SK-N-SH treated with all-trans-retinoic acid at 6 μM for 48 hours (cell line): ENCODE data around the gene HECTD1.

Experiments
- ARNTL ChIP-seq: fragments of 450-650 bp; formaldehyde crosslinking; IDR thresholded peaks from 2 replicates; pipeline ENCODE4 v1.5.0; 2020; ENCODE audit warnings: low read depth, mild to moderate bottlenecking, moderate library complexity, borderline replicate concordance
- ESRRG ChIP-seq: fragments of 250-450 bp; sonication (Bioruptor Pico); IDR thresholded peaks from 2 replicates; pipeline ENCODE4 v1.6.1; 2021; ENCODE audit warnings: mild to moderate bottlenecking
- PPARA ChIP-seq: fragments of 250-450 bp; sonication (Bioruptor Pico); IDR thresholded peaks from 2 replicates; pipeline ENCODE4 v1.5.0; 2020; ENCODE audit warnings: mild to moderate bottlenecking, borderline replicate concordance
- RARB ChIP-seq: fragments of 250-450 bp; sonication (Bioruptor Pico); IDR thresholded peaks from 2 replicates; pipeline ENCODE4 v1.8.0; 2021; ENCODE audit warnings: mild to moderate bottlenecking, moderate library complexity
- TOX ChIP-seq: fragments of 250-450 bp; sonication (Bioruptor Pico); IDR thresholded peaks from 2 replicates; pipeline ENCODE4 v1.8.0; 2021; ENCODE audit warnings: mild to moderate bottlenecking, moderate library complexity, borderline replicate concordance
- ZFP30 ChIP-seq: fragments of 450-650 bp; formaldehyde crosslinking; IDR thresholded peaks from 2 replicates; pipeline ENCODE4 v1.5.0; 2022; ENCODE audit warnings: mild to moderate bottlenecking, moderate library complexity
- ZNF70 ChIP-seq: fragments of 450-650 bp; formaldehyde crosslinking; IDR thresholded peaks from 2 replicates; pipeline ENCODE4 v1.5.0; 2020; ENCODE audit warnings: mild to moderate bottlenecking, moderate library complexity
- TF ChIP-seq, protein P1 (sequence below): fragments of 250-450 bp; sonication (Bioruptor Pico); IDR thresholded peaks from 2 replicates; pipeline ENCODE4 v1.5.1; 2020; ENCODE audit warnings: low read depth, mild to moderate bottlenecking, moderate library complexity
- TF ChIP-seq, protein P2 (sequence below): fragments of 250-450 bp; sonication (Bioruptor Pico); IDR thresholded peaks from 2 replicates; pipeline ENCODE4 v1.5.0; 2020; ENCODE audit warnings: mild to moderate bottlenecking, moderate library complexity

DNA sequence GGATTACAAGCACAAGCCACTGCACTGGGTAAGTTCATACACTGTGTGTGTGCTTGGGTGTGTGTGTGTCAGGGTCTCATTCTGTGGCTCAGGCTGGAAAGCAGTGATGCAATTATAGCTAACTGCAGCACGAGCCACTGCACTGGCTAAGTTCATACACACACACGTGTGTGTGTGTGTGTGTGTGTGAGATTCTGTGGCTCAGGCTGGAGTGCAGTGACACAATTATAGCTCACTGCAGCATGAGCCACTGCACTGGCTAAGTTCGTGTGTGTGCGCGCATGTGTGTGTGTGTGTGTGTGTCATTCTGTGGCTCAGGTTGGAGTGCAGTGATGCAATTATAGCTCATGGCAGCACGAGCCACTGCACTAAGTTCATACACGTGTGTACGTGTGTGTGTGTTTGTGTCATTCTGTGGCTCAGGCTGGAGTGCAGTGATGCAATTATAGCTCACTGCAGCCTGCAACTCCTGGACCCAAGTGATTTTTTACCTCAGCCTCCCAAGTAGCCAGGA lies 85.4 kb downstream of the HECTD1 start:
- TF ChIP-seq ZFP30 (CRISPR knock-in tag), result no peak
- no peak for TF ChIP-seq ZNF70 (CRISPR knock-in tag)
- TF ChIP-seq ESRRG (CRISPR knock-in tag), result no peak
- TF ChIP-seq PPARA (CRISPR knock-in tag), result no peak
- TF ChIP-seq, protein P1, sequence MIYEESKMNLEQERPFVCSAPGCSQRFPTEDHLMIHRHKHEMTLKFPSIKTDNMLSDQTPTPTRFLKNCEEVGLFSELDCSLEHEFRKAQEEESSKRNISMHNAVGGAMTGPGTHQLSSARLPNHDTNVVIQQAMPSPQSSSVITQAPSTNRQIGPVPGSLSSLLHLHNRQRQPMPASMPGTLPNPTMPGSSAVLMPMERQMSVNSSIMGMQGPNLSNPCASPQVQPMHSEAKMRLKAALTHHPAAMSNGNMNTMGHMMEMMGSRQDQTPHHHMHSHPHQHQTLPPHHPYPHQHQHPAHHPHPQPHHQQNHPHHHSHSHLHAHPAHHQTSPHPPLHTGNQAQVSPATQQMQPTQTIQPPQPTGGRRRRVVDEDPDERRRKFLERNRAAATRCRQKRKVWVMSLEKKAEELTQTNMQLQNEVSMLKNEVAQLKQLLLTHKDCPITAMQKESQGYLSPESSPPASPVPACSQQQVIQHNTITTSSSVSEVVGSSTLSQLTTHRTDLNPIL, result no peak
- TF ChIP-seq ARNTL, result no peak
- no peak for TF ChIP-seq TOX (CRISPR knock-in tag)
- TF ChIP-seq, protein P2, sequence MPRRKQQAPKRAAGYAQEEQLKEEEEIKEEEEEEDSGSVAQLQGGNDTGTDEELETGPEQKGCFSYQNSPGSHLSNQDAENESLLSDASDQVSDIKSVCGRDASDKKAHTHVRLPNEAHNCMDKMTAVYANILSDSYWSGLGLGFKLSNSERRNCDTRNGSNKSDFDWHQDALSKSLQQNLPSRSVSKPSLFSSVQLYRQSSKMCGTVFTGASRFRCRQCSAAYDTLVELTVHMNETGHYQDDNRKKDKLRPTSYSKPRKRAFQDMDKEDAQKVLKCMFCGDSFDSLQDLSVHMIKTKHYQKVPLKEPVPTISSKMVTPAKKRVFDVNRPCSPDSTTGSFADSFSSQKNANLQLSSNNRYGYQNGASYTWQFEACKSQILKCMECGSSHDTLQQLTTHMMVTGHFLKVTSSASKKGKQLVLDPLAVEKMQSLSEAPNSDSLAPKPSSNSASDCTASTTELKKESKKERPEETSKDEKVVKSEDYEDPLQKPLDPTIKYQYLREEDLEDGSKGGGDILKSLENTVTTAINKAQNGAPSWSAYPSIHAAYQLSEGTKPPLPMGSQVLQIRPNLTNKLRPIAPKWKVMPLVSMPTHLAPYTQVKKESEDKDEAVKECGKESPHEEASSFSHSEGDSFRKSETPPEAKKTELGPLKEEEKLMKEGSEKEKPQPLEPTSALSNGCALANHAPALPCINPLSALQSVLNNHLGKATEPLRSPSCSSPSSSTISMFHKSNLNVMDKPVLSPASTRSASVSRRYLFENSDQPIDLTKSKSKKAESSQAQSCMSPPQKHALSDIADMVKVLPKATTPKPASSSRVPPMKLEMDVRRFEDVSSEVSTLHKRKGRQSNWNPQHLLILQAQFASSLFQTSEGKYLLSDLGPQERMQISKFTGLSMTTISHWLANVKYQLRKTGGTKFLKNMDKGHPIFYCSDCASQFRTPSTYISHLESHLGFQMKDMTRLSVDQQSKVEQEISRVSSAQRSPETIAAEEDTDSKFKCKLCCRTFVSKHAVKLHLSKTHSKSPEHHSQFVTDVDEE (CRISPR knock-in tag), result no peak
- TF ChIP-seq RARB, result no peak
